Measurements from ENCODE around the gene TCAF1.
"Not testable (repeated sequence)": the region's sequence is repeated elsewhere in the genome, so short reads cannot be mapped to it uniquely, and the experiment has no call there.

TCAF1 gene

GRCh38 chr7:143884969-143885559 is 16.9 kb downstream of the TCAF1 start:
- H3K36me3 ChIP-seq (ENCODE audit: control insufficient read depth in 2 of 2, insufficient read depth in 2 of 2, low read length in 2 of 2): no peaks in the 10 kb centered on the region
- H3K9me3 ChIP-seq (ENCODE audit: control insufficient read depth in 2 of 2, low read length in 2 of 2): no peaks in the 10 kb centered on the region
- peaks cover 0 to 3% of the 10 kb centered on the region in 2 donors for H3K4me1 ChIP-seq (ENCODE audit: control insufficient read depth in 2 of 2, insufficient read depth in 2 of 2, low read length in 2 of 2)
- H3K27ac ChIP-seq (ENCODE audit: low read depth in 2 of 2, low read length in 2 of 2): peak overlapping the region in 1 of 2 donors; percentile 34
- no peak overlapping the region for H3K9ac ChIP-seq (ENCODE audit: low read depth in 1 of 2, low read length in 2 of 2)
- no peaks in the 10 kb centered on the region for H3K27me3 ChIP-seq (ENCODE audit: control insufficient read depth in 2 of 2, insufficient read depth in 2 of 2, low read length in 2 of 2)
- H3K4me3 ChIP-seq (ENCODE audit: low read length in 2 of 2): peak overlapping the region; percentile 15 to 38

GRCh38 chr7:143884241-143884968 is 17.6 kb downstream of the TCAF1 start:
- Histone ChIP-seq H3K9ac (ENCODE audit: low read depth in 1 of 2, low read length in 2 of 2) (no peak overlapping the region), H3K4me1 (ENCODE audit: control insufficient read depth in 2 of 2, insufficient read depth in 2 of 2, low read length in 2 of 2) (peaks cover 0 to 3% of the 10 kb centered on the region in 2 donors), H3K27me3 (ENCODE audit: control insufficient read depth in 2 of 2, insufficient read depth in 2 of 2, low read length in 2 of 2) (no peaks in the 10 kb centered on the region), H3K27ac (ENCODE audit: low read depth in 2 of 2, low read length in 2 of 2) (no peak overlapping the region), H3K9me3 (ENCODE audit: control insufficient read depth in 2 of 2, low read length in 2 of 2) (no peaks in the 10 kb centered on the region), H3K4me3 (ENCODE audit: low read length in 2 of 2) (peak overlapping the region in 1 of 2 donors; percentile 38), H3K36me3 (ENCODE audit: control insufficient read depth in 2 of 2, insufficient read depth in 2 of 2, low read length in 2 of 2) (no peaks in the 10 kb centered on the region)

- no peak overlapping the region for H3K9ac ChIP-seq (ENCODE audit: low read depth in 1 of 2, low read length in 2 of 2)
- peaks cover 0 to 3% of the 10 kb centered on the region in 2 donors for H3K4me1 ChIP-seq (ENCODE audit: control insufficient read depth in 2 of 2, insufficient read depth in 2 of 2, low read length in 2 of 2)
- peak overlapping the region; percentile 44 to 67 for H3K4me3 ChIP-seq (ENCODE audit: low read length in 2 of 2)
- H3K9me3 ChIP-seq (ENCODE audit: control insufficient read depth in 2 of 2, low read length in 2 of 2): no peaks in the 10 kb centered on the region
- H3K27me3 ChIP-seq (ENCODE audit: control insufficient read depth in 2 of 2, insufficient read depth in 2 of 2, low read length in 2 of 2): no peaks in the 10 kb centered on the region
- peak overlapping the region; percentile 13 to 39 for H3K27ac ChIP-seq (ENCODE audit: low read depth in 2 of 2, low read length in 2 of 2)
- H3K36me3 ChIP-seq (ENCODE audit: control insufficient read depth in 2 of 2, insufficient read depth in 2 of 2, low read length in 2 of 2): peaks cover 0 to under 1% of the 10 kb centered on the region in 2 donors
Measured at GRCh38 chr7:143882604-143883078, 19.3 kb downstream of the TCAF1 start.

- H3K9ac ChIP-seq (ENCODE audit: low read depth in 1 of 2, low read length in 2 of 2): no peak overlapping the region
- H3K4me3 ChIP-seq (ENCODE audit: low read length in 2 of 2): peak overlapping the region; percentile 44 to 67
- peaks cover 0 to 3% of the 10 kb centered on the region in 2 donors for H3K36me3 ChIP-seq (ENCODE audit: control insufficient read depth in 2 of 2, insufficient read depth in 2 of 2, low read length in 2 of 2)
- H3K9me3 ChIP-seq (ENCODE audit: control insufficient read depth in 2 of 2, low read length in 2 of 2): no peaks in the 10 kb centered on the region
- peak overlapping the region; percentile 39 to 48 for H3K27ac ChIP-seq (ENCODE audit: low read depth in 2 of 2, low read length in 2 of 2)
- peaks cover 0 to 3% of the 10 kb centered on the region in 2 donors for H3K4me1 ChIP-seq (ENCODE audit: control insufficient read depth in 2 of 2, insufficient read depth in 2 of 2, low read length in 2 of 2)
- H3K27me3 ChIP-seq (ENCODE audit: control insufficient read depth in 2 of 2, insufficient read depth in 2 of 2, low read length in 2 of 2): no peaks in the 10 kb centered on the region
Measured at GRCh38 chr7:143882020-143882603, 19.9 kb downstream of the TCAF1 start.

GRCh38 chr7:143878884-143879283 is 23.1 kb downstream of the TCAF1 start:
- Histone ChIP-seq H3K9me3 (ENCODE audit: control insufficient read depth in 2 of 2, low read length in 2 of 2) (no peaks in the 10 kb centered on the region), H3K4me1 (ENCODE audit: control insufficient read depth in 2 of 2, insufficient read depth in 2 of 2, low read length in 2 of 2) (peaks cover 0 to 3% of the 10 kb centered on the region in 2 donors), H3K27me3 (ENCODE audit: control insufficient read depth in 2 of 2, insufficient read depth in 2 of 2, low read length in 2 of 2) (no peaks in the 10 kb centered on the region), H3K9ac (ENCODE audit: low read depth in 1 of 2, low read length in 2 of 2) (no peak overlapping the region), H3K27ac (ENCODE audit: low read depth in 2 of 2, low read length in 2 of 2) (no peak overlapping the region), H3K36me3 (ENCODE audit: control insufficient read depth in 2 of 2, insufficient read depth in 2 of 2, low read length in 2 of 2) (peaks cover 6 to 8% of the 10 kb centered on the region in 2 donors), H3K4me3 (ENCODE audit: low read length in 2 of 2) (no peak overlapping the region)

- Histone ChIP-seq H3K4me1 (ENCODE audit: control insufficient read depth in 2 of 2, insufficient read depth in 2 of 2, low read length in 2 of 2) (peaks cover 0 to under 1% of the 10 kb centered on the region in 2 donors), H3K36me3 (ENCODE audit: control insufficient read depth in 2 of 2, insufficient read depth in 2 of 2, low read length in 2 of 2) (peaks cover 6 to 8% of the 10 kb centered on the region in 2 donors), H3K9ac (ENCODE audit: low read depth in 1 of 2, low read length in 2 of 2) (no peak overlapping the region), H3K27me3 (ENCODE audit: control insufficient read depth in 2 of 2, insufficient read depth in 2 of 2, low read length in 2 of 2) (no peaks in the 10 kb centered on the region), H3K4me3 (ENCODE audit: low read length in 2 of 2) (no peak overlapping the region), H3K9me3 (ENCODE audit: control insufficient read depth in 2 of 2, low read length in 2 of 2) (no peaks in the 10 kb centered on the region), H3K27ac (ENCODE audit: low read depth in 2 of 2, low read length in 2 of 2) (no peak overlapping the region)
Measured at GRCh38 chr7:143877098-143877497, 24.9 kb downstream of the TCAF1 start.

- H3K27me3 ChIP-seq (ENCODE audit: control insufficient read depth in 2 of 2, insufficient read depth in 2 of 2, low read length in 2 of 2): no peaks in the 10 kb centered on the region
- no peak overlapping the region for H3K9ac ChIP-seq (ENCODE audit: low read depth in 1 of 2, low read length in 2 of 2)
- H3K27ac ChIP-seq (ENCODE audit: low read depth in 2 of 2, low read length in 2 of 2): no peak overlapping the region
Measured at GRCh38 chr7:143876218-143876617, 25.8 kb downstream of the TCAF1 start.

GRCh38 chr7:143873242-143873641 is 28.7 kb downstream of the TCAF1 start:
- not testable (repeated sequence) for H3K4me3 ChIP-seq (ENCODE audit: low read length in 2 of 2); H3K9me3 ChIP-seq (ENCODE audit: control insufficient read depth in 2 of 2, low read length in 2 of 2); H3K36me3 ChIP-seq (ENCODE audit: control insufficient read depth in 2 of 2, insufficient read depth in 2 of 2, low read length in 2 of 2); H3K9ac ChIP-seq (ENCODE audit: low read depth in 1 of 2, low read length in 2 of 2); H3K27me3 ChIP-seq (ENCODE audit: control insufficient read depth in 2 of 2, insufficient read depth in 2 of 2, low read length in 2 of 2); H3K27ac ChIP-seq (ENCODE audit: low read depth in 2 of 2, low read length in 2 of 2); H3K4me1 ChIP-seq (ENCODE audit: control insufficient read depth in 2 of 2, insufficient read depth in 2 of 2, low read length in 2 of 2)

More at GRCh38 chr7:143876218-143876617, 25.8 kb downstream of the TCAF1 start:
- H3K36me3 ChIP-seq (ENCODE audit: control insufficient read depth in 2 of 2, insufficient read depth in 2 of 2, low read length in 2 of 2): peaks cover 6 to 8% of the 10 kb centered on the region in 2 donors
- no peaks in the 10 kb centered on the region for H3K9me3 ChIP-seq (ENCODE audit: control insufficient read depth in 2 of 2, low read length in 2 of 2)
- no peak overlapping the region for H3K4me3 ChIP-seq (ENCODE audit: low read length in 2 of 2)
- H3K4me1 ChIP-seq (ENCODE audit: control insufficient read depth in 2 of 2, insufficient read depth in 2 of 2, low read length in 2 of 2): no peaks in the 10 kb centered on the region

GRCh38 chr7:143871534-143871933 is 30.4 kb downstream of the TCAF1 start:
- H3K27me3 ChIP-seq (ENCODE audit: control insufficient read depth in 2 of 2, insufficient read depth in 2 of 2, low read length in 2 of 2); H3K4me3 ChIP-seq (ENCODE audit: low read length in 2 of 2); H3K4me1 ChIP-seq (ENCODE audit: control insufficient read depth in 2 of 2, insufficient read depth in 2 of 2, low read length in 2 of 2); H3K36me3 ChIP-seq (ENCODE audit: control insufficient read depth in 2 of 2, insufficient read depth in 2 of 2, low read length in 2 of 2); H3K27ac ChIP-seq (ENCODE audit: low read depth in 2 of 2, low read length in 2 of 2); H3K9ac ChIP-seq (ENCODE audit: low read depth in 1 of 2, low read length in 2 of 2); H3K9me3 ChIP-seq (ENCODE audit: control insufficient read depth in 2 of 2, low read length in 2 of 2): not testable (repeated sequence)

GRCh38 chr7:143857994-143858393 is 44.0 kb downstream of the TCAF1 start:
- H3K27ac ChIP-seq (ENCODE audit: low read depth in 2 of 2, low read length in 2 of 2); H3K4me3 ChIP-seq (ENCODE audit: low read length in 2 of 2); H3K9me3 ChIP-seq (ENCODE audit: control insufficient read depth in 2 of 2, low read length in 2 of 2); H3K36me3 ChIP-seq (ENCODE audit: control insufficient read depth in 2 of 2, insufficient read depth in 2 of 2, low read length in 2 of 2); H3K4me1 ChIP-seq (ENCODE audit: control insufficient read depth in 2 of 2, insufficient read depth in 2 of 2, low read length in 2 of 2); H3K27me3 ChIP-seq (ENCODE audit: control insufficient read depth in 2 of 2, insufficient read depth in 2 of 2, low read length in 2 of 2); H3K9ac ChIP-seq (ENCODE audit: low read depth in 1 of 2, low read length in 2 of 2): not testable (repeated sequence)

All from mucosa of rectum (tissue), 2 donors.